WTC11 (cell line): ENCODE results near the gene CALY. TPM values are rescaled to one million over a fixed set of nuclear protein-coding genes. Genes with fewer than 3 reads are reported as not detected.

Experiments
- ATAC-seq: fragments of 200-7000 bp; cut with Tn5 transposase; 2 replicates; pipeline ENCODE4 v1.10.0; 2021; ENCODE audit warnings: mild to moderate bottlenecking, moderate library complexity
- CTCF ChIA-PET: fragments of 300-600 bp; sonication (Branson Sonifier 250); formaldehyde crosslinking; loops from one replicate; lab custom pipeline; 2021; ENCODE audit warnings: antibody characterized with exemption; lab: Charles Lee
- POLR2A ChIA-PET: fragments of 350-600 bp; sonication (Branson Sonifier 250); formaldehyde crosslinking; loops from one replicate; lab custom pipeline; 2021; ENCODE audit warnings: antibody characterized with exemption; lab: Charles Lee
- DNase-seq: peaks from one replicate; pipeline ENCODE4 v3.0.0; 2021; ENCODE audit warnings: low spot score
- H3K27ac Mint-ChIP-seq: 2 replicates; pipeline ENCODE4 v1.8.0; 2021; ENCODE audit warnings: mixed read lengths
- H3K27me3 Mint-ChIP-seq: 2 replicates; pipeline ENCODE4 v1.8.0; 2021; ENCODE audit warnings: low read depth, mild to moderate bottlenecking, moderate library complexity, mixed read lengths
- H3K36me3 Mint-ChIP-seq: 2 replicates; pipeline ENCODE4 v1.8.0; 2021; ENCODE audit warnings: mixed read lengths
- H3K4me1 Mint-ChIP-seq: 2 replicates; pipeline ENCODE4 v1.8.0; 2022; ENCODE audit warnings: mixed read lengths
- H3K4me3 Mint-ChIP-seq: 2 replicates; pipeline ENCODE4 v1.8.0; 2021; ENCODE audit warnings: mild to moderate bottlenecking, moderate library complexity, mixed read lengths
- H3K9me3 Mint-ChIP-seq: 2 replicates; pipeline ENCODE4 v1.8.0; 2021; ENCODE audit warnings: mixed read lengths
- GRHL2 ChIP-seq: fragments of 250-450 bp; sonication (Bioruptor Pico); IDR thresholded peaks from 2 replicates; pipeline ENCODE4 v1.8.0; 2022; ENCODE audit warnings: mild to moderate bottlenecking, moderate library complexity; ENCODE audit not compliant: insufficient replicate concordance, severe bottlenecking
- GTF2I ChIP-seq: fragments of 250-450 bp; sonication (Bioruptor Pico); conservative IDR thresholded peaks from 2 replicates; pipeline ENCODE4 v1.4.0; 2021; ENCODE audit warnings: mild to moderate bottlenecking
- HMGA2 ChIP-seq: fragments of 250-450 bp; sonication (Bioruptor Pico); IDR thresholded peaks from 2 replicates; pipeline ENCODE4 v1.4.0; 2021; ENCODE audit warnings: mild to moderate bottlenecking, moderate library complexity
- JAZF1 ChIP-seq: fragments of 250-450 bp; sonication (Bioruptor Pico); IDR thresholded peaks from 2 replicates; pipeline ENCODE4 v1.9.0; 2021; ENCODE audit warnings: moderate library complexity, mild to moderate bottlenecking, inconsistent platforms
- MXD4 ChIP-seq: fragments of 250-450 bp; sonication (Bioruptor Pico); IDR thresholded peaks from 2 replicates; pipeline ENCODE4 v1.8.0; 2021; ENCODE audit warnings: mild to moderate bottlenecking, moderate library complexity, borderline replicate concordance
- NR3C1 ChIP-seq: sonication (generic); formaldehyde crosslinking; conservative IDR thresholded peaks from 2 replicates; pipeline ENCODE4 v1.8.1; 2023; ENCODE audit warnings: low read depth, mild to moderate bottlenecking, missing genetic modification reagents
- SMAD4 ChIP-seq: sonication (generic); formaldehyde crosslinking; IDR thresholded peaks from 2 replicates; pipeline ENCODE4 v1.8.0; 2022; ENCODE audit warnings: mild to moderate bottlenecking, missing genetic modification reagents
- ZNF423 ChIP-seq: fragments of 250-450 bp; sonication (Bioruptor Pico); IDR thresholded peaks from 2 replicates; pipeline ENCODE4 v2.1.2; 2022; ENCODE audit warnings: mild to moderate bottlenecking, moderate library complexity
- total RNA-seq: library from RNA; stranded (reverse); gene quantifications from 3 replicates; pipeline ENCODE4 v1.2.3, GENCODE V29; 2021
- TF ChIP-seq, protein P1 (sequence below): sonication (generic); formaldehyde crosslinking; IDR thresholded peaks from 2 replicates; pipeline ENCODE4 v1.8.1; 2023; ENCODE audit warnings: mild to moderate bottlenecking, moderate library complexity, missing genetic modification reagents
- TF ChIP-seq, protein P2 (sequence below): fragments of 250-450 bp; sonication (Bioruptor Pico); conservative IDR thresholded peaks from 2 replicates; pipeline ENCODE4 v1.9.0; 2021; ENCODE audit warnings: mild to moderate bottlenecking
- TF ChIP-seq, protein P3 (sequence below): sonication (generic); formaldehyde crosslinking; IDR thresholded peaks from 2 replicates; pipeline ENCODE4 v1.8.1; 2022; ENCODE audit warnings: mild to moderate bottlenecking, moderate library complexity, missing genetic modification reagents

The CALY gene
- total RNA-seq, 1 experiment from 2014 or later = 0.63 TPM

DNA sequence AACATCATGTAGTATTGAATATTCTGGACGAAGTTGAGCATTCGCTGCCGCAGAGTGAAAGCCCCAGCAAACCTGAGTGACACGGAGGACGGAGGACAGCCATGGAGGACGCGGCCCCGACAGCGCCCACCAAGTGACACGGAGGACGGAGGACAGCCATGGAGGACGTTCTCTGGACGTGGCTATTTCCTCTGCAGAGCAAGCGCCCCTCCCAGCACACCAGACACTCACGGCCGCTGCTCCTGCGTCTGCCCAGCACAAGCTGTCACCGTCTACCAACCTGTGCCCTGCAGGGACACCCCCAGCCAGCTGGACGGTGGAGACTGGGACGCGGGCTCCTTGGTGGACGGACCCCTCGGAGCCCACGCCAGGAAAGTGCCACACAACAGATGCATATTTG lies 52.8 kb downstream of the CALY start:
- CTCF ChIA-PET = no interaction called here
- H3K9me3 Mint-ChIP-seq = no peaks in the 10 kb centered on the region
- TF ChIP-seq HMGA2 (CRISPR knock-in tag) = no peak
- TF ChIP-seq GTF2I (CRISPR knock-in tag) = no peak
- no peak for TF ChIP-seq ZNF423 (CRISPR knock-in tag)
- no peaks in the 10 kb centered on the region for H3K4me1 Mint-ChIP-seq
- POLR2A ChIA-PET = no interaction called here
- H3K27ac Mint-ChIP-seq = no peak overlapping the region
- DNase-seq (no peak), ATAC-seq (no peak)
- H3K27me3 Mint-ChIP-seq = no peaks in the 10 kb centered on the region
- no peak overlapping the region for H3K4me3 Mint-ChIP-seq
- H3K36me3 Mint-ChIP-seq = peaks cover 41% of the 10 kb centered on the region

DNA sequence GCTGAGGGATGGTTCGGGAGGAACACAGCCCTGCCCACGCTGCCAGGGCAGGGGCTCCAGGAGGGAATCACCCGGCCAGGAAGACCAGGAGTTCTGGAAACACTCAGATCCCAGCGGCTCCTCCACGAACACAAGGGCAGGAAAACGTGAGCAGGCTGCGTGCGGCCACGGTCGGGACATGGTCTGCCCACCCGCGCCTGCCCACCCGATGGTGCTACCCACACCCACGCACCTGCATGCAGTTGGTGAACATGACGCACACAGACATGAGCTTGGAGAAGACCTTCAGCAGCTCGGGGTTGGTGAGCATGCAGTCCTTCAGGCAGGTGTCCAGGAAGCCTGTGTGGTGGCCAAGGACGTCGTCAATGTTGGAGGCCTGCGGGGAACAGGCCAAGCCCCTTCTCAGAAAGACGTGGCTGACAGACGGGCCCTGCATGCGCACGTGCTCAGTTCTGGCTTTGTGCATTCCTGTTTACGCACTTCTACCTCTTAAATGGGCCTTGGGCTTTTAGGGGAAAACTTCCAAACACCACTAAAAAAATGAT lies 53.8 kb downstream of the CALY start:
- TF ChIP-seq MXD4 (CRISPR knock-in tag) = no peak
- TF ChIP-seq, protein P1, sequence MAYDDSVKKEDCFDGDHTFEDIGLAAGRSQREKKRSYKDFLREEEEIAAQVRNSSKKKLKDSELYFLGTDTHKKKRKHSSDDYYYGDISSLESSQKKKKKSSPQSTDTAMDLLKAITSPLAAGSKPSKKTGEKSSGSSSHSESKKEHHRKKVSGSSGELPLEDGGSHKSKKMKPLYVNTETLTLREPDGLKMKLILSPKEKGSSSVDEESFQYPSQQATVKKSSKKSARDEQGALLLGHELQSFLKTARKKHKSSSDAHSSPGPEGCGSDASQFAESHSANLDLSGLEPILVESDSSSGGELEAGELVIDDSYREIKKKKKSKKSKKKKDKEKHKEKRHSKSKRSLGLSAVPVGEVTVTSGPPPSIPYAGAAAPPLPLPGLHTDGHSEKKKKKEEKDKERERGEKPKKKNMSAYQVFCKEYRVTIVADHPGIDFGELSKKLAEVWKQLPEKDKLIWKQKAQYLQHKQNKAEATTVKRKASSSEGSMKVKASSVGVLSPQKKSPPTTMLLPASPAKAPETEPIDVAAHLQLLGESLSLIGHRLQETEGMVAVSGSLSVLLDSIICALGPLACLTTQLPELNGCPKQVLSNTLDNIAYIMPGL (CRISPR knock-in tag) = no peak
- TF ChIP-seq, protein P2, sequence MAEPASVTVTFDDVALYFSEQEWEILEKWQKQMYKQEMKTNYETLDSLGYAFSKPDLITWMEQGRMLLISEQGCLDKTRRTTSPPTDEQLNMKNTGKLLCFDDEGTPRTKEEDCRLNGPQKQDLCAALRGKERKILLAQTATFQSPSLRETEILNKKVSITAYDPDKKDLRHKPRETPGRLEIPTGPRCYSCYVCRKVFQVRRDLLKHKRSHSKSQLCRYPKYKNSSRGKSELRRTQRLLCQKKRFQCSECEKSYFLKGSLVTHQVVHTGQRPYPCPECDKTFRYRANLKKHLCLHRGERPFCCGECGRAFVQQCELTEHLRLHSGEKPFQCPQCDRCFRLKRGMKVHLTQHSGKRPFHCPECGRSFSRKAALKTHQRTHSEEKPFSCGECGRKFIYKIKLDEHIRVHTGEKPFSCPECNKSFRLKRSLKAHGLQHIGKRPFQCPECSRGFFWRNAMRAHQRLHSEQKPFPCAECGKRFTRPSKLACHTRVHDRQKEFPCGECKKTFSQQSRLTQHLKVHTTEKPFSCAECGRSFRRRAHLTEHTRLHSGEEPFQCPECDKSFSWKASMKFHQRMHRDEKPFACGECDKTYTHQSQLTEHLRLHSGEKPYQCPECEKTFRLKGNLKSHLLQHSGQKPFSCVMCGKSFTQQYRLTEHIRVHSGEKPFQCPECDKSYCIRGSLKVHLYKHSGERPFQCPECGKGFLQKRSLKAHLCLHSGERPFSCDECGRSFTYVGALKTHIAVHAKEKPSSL (CRISPR knock-in tag) = no peak
- no peak for TF ChIP-seq JAZF1 (CRISPR knock-in tag)
- TF ChIP-seq, protein P3, sequence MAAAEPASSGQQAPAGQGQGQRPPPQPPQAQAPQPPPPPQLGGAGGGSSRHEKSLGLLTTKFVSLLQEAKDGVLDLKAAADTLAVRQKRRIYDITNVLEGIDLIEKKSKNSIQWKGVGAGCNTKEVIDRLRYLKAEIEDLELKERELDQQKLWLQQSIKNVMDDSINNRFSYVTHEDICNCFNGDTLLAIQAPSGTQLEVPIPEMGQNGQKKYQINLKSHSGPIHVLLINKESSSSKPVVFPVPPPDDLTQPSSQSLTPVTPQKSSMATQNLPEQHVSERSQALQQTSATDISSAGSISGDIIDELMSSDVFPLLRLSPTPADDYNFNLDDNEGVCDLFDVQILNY (CRISPR knock-in tag) = no peak
- no peaks in the 10 kb centered on the region for H3K4me1 Mint-ChIP-seq
- ATAC-seq (no peak), DNase-seq (no peak)
- ChIA-PET CTCF (no interaction called here), POLR2A (no interaction called here)
- H3K9me3 Mint-ChIP-seq = no peaks in the 10 kb centered on the region
- H3K27ac Mint-ChIP-seq = no peak overlapping the region
- no peak overlapping the region for H3K4me3 Mint-ChIP-seq
- peaks cover 38% of the 10 kb centered on the region for H3K36me3 Mint-ChIP-seq
- no peaks in the 10 kb centered on the region for H3K27me3 Mint-ChIP-seq

DNA sequence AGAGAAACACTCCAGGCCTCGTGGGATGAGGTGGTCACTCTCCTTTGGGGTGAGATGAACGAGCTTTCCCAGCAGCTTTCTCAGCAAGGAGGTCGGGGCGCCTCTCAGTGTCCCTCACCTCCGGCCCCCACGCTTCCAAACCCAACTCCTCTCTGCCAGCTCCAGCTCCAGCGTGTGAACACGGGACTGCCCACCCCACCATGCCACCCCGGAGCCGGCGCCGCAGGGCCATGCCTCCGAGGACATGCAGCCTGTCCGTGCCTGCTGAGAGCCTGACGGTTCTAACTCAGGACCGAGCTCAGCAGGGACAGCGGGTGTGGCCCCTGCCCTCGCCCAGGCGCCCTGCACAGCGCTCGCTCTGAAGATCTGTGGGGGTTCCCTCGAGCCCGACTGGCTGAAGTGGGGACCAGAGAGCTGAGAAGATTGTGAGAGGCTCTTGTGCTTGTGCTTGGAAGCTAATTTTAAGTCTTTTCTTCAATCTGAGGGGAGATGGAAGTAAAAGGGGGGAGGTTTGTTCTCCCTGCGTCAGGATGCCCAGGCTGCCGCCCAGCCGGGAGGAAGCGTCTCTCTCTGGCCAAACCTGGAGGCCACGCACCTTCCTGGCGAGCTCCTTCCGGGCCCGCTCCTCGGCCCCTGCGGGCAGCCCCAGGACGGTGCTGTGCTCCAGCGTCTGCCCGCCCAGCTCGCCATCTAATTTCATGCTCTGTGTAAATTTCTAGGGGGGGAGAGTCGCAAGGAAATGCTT lies 54.9 kb downstream of the CALY start:
- Mint-ChIP-seq H3K27ac (no peak overlapping the region; the same call in 1 of the 2 replicates), H3K27me3 (no peaks in the 10 kb centered on the region), H3K4me1 (no peaks in the 10 kb centered on the region), H3K36me3 (peaks cover 31% of the 10 kb centered on the region), H3K9me3 (no peaks in the 10 kb centered on the region), H3K4me3 (no peak overlapping the region)
- POLR2A ChIA-PET = no interaction called here
- DNase-seq (no peak), ATAC-seq (no peak)
- TF ChIP-seq GRHL2 (CRISPR knock-in tag) = no peak
- TF ChIP-seq NR3C1 = no peak
- no peak for TF ChIP-seq SMAD4 (CRISPR knock-in tag)
- TF ChIP-seq, protein P2 (CRISPR knock-in tag) = no peak
- CTCF ChIA-PET = no interaction called here
